K562 (cell line): Measurements from ENCODE around the gene SLC26A11. TPM values are rescaled to one million over a fixed set of nuclear protein-coding genes. Genes with fewer than 3 reads are reported as not detected.

ENCODE experiments used
- CBFB ChIP-seq: sonication (generic); formaldehyde crosslinking; IDR thresholded peaks from 2 replicates; pipeline ENCODE4 v1.4.0; 2020; ENCODE audit warnings: mild to moderate bottlenecking, missing genetic modification reagents
- ELF4 ChIP-seq: fragments of 450-650 bp; formaldehyde crosslinking; IDR thresholded peaks from 2 replicates; pipeline ENCODE4 v1.4.0; 2022; ENCODE audit warnings: missing genetic modification characterization
- HNRNPL ChIP-seq: fragments of 200-400 bp; formaldehyde crosslinking; IDR thresholded peaks from 2 replicates; pipeline ENCODE4 v1.6.1; 2017; ENCODE audit warnings: low read depth, mild to moderate bottlenecking, low read length
- KDM5B ChIP-seq: fragments of 200-600 bp; sonication (generic); IDR thresholded peaks from 2 replicates; pipeline ENCODE4 v1.6.1; 2012; ENCODE audit warnings: low read depth, mild to moderate bottlenecking, moderate library complexity, low read length, control low read depth, inconsistent platforms; ENCODE audit not compliant: insufficient replicate concordance
- MEF2A ChIP-seq: IDR thresholded peaks from 2 replicates; pipeline ENCODE4 v1.6.1; 2011; ENCODE audit warnings: low read depth, mild to moderate bottlenecking, low read length, moderate library complexity; ENCODE audit not compliant: control insufficient read depth
- MTA2 ChIP-seq: fragments of 450-650 bp; IDR thresholded peaks from 2 replicates; pipeline ENCODE4 v1.6.1; 2016; ENCODE audit warnings: low read depth
- SREBF1 ChIP-seq: fragments of 150-350 bp; IDR thresholded peaks from 2 replicates; pipeline ENCODE4 v1.6.1; 2014; ENCODE audit warnings: antibody characterized with exemption, low read depth, low read length, borderline replicate concordance
- TCF3 ChIP-seq: sonication (generic); formaldehyde crosslinking; IDR thresholded peaks from 2 replicates; pipeline ENCODE4 v1.4.0; 2020; ENCODE audit warnings: mild to moderate bottlenecking, missing genetic modification reagents
- ZKSCAN3 ChIP-seq: fragments of 250-450 bp; sonication (Bioruptor Pico); IDR thresholded peaks from 2 replicates; pipeline ENCODE4 v1.4.0; 2020
- polyA plus RNA-seq, 8 experiments: library from polyadenylated mRNA; depleted of rRNA in 4 of 8; stranded (reverse) in 5 of 8; unstranded in 3 of 8; fragments of >200 nt; fragmentation: Nextera tagmentation in 2 of 8; fragmentation: Illumina TruSeq in 1 of 8; extraction: Ambion mirVana in 2 of 8; extraction: Trizol in 1 of 8; gene quantifications; 2 replicates each; pipeline versions ENCODE4 v1.2.1 to v1.2.3, GENCODE V29; 2011 to 2014; ENCODE audit warnings: inconsistent platforms in 1 of 8, missing spikeins in 1 of 8
- total RNA-seq, 7 experiments: library from RNA; depleted of rRNA in 6 of 7; stranded (reverse); fragments of >200 nt in 6 of 7; fragmentation: Illumina TruSeq in 2 of 7; extraction: Trizol in 2 of 7; gene quantifications; 2 replicates each; pipeline versions ENCODE4 v1.2.1 to v1.2.3, GENCODE V29; 2011 to 2021; ENCODE audit warnings: low replicate concordance in 1 of 7
- TF ChIP-seq, protein P1 (sequence below), 2 experiments: fragments of 450-650 bp in 1 of 2; IDR thresholded peaks; 2 replicates each; pipeline ENCODE4 v1.6.1; 2011 to 2017; ENCODE audit warnings: low read depth in 2 of 2, antibody characterized with exemption in 1 of 2, borderline replicate concordance in 1 of 2, low read length in 1 of 2, mild to moderate bottlenecking in 1 of 2, mixed read lengths in 1 of 2; ENCODE audit not compliant: control insufficient read depth in 1 of 2
- TF ChIP-seq, protein P2 (sequence below): sonication (generic); formaldehyde crosslinking; IDR thresholded peaks from 2 replicates; pipeline ENCODE4 v1.8.0; 2023; ENCODE audit warnings: mild to moderate bottlenecking, missing genetic modification reagents
- TF ChIP-seq, protein P3 (sequence below): sonication (generic); formaldehyde crosslinking; IDR thresholded peaks from 2 replicates; pipeline ENCODE4 v1.8.1; 2022; ENCODE audit warnings: missing genetic modification reagents
- TF ChIP-seq, protein P4 (sequence below): sonication (generic); formaldehyde crosslinking; IDR thresholded peaks from 2 replicates; pipeline ENCODE4 v1.8.1; 2023; ENCODE audit warnings: mild to moderate bottlenecking, missing genetic modification reagents
- TF ChIP-seq, protein P5 (sequence below): fragments of 450-650 bp; IDR thresholded peaks from 2 replicates; pipeline ENCODE4 v1.6.1; 2016; ENCODE audit warnings: missing biosample characterization, missing genetic modification characterization

The SLC26A11 gene
- total and polyA plus RNA-seq, 9 of the 15 experiments (the other 6 are each of a cell fraction or from before 2014, with no cell fraction given): 0.06 to 3.1 (median 1.2) TPM; not detected in 1

DNA sequence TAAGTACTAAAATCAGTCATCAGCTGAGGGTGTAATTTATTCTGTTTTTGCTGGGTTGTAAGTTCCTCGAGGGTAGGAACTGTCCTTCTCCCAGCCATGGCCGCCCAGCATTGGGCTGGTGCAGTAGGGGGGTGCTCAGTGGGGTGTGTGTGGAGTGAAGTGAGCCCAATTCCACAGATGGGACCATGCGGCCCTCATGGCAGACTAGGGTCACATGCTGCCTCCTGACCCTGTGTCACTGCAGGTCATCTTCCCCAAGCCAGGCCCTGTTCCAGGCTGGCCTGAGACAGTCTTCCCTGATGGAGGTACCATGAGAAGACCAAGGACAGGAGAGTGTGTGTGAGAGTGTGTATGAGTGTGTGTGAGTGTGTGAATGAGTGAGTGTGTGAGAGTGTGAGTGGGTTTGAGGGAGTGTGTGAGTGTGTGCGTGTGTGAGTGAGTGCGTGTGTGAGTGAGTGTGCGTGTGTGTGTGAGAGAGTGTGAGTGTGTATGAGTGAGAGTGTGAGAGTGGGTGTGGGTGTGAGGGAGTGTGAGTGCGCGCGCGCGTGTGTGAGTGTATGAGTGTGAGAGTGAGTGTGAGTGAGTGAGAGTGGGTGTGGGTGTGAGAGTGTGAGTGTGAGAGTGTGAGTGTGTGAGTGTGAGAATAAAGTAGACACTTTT is 3.7 kb downstream of the SLC26A11 start (continued):
- TF ChIP-seq, protein P1, sequence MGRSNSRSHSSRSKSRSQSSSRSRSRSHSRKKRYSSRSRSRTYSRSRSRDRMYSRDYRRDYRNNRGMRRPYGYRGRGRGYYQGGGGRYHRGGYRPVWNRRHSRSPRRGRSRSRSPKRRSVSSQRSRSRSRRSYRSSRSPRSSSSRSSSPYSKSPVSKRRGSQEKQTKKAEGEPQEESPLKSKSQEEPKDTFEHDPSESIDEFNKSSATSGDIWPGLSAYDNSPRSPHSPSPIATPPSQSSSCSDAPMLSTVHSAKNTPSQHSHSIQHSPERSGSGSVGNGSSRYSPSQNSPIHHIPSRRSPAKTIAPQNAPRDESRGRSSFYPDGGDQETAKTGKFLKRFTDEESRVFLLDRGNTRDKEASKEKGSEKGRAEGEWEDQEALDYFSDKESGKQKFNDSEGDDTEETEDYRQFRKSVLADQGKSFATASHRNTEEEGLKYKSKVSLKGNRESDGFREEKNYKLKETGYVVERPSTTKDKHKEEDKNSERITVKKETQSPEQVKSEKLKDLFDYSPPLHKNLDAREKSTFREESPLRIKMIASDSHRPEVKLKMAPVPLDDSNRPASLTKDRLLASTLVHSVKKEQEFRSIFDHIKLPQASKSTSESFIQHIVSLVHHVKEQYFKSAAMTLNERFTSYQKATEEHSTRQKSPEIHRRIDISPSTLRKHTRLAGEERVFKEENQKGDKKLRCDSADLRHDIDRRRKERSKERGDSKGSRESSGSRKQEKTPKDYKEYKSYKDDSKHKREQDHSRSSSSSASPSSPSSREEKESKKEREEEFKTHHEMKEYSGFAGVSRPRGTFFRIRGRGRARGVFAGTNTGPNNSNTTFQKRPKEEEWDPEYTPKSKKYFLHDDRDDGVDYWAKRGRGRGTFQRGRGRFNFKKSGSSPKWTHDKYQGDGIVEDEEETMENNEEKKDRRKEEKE (IDR thresholded peaks at IDR 0.05; ENCODE audit: borderline replicate concordance in 1 of 2, control insufficient read depth in 1 of 2, low read depth in 2 of 2, low read length in 1 of 2): no peak
- TF ChIP-seq, protein P2, sequence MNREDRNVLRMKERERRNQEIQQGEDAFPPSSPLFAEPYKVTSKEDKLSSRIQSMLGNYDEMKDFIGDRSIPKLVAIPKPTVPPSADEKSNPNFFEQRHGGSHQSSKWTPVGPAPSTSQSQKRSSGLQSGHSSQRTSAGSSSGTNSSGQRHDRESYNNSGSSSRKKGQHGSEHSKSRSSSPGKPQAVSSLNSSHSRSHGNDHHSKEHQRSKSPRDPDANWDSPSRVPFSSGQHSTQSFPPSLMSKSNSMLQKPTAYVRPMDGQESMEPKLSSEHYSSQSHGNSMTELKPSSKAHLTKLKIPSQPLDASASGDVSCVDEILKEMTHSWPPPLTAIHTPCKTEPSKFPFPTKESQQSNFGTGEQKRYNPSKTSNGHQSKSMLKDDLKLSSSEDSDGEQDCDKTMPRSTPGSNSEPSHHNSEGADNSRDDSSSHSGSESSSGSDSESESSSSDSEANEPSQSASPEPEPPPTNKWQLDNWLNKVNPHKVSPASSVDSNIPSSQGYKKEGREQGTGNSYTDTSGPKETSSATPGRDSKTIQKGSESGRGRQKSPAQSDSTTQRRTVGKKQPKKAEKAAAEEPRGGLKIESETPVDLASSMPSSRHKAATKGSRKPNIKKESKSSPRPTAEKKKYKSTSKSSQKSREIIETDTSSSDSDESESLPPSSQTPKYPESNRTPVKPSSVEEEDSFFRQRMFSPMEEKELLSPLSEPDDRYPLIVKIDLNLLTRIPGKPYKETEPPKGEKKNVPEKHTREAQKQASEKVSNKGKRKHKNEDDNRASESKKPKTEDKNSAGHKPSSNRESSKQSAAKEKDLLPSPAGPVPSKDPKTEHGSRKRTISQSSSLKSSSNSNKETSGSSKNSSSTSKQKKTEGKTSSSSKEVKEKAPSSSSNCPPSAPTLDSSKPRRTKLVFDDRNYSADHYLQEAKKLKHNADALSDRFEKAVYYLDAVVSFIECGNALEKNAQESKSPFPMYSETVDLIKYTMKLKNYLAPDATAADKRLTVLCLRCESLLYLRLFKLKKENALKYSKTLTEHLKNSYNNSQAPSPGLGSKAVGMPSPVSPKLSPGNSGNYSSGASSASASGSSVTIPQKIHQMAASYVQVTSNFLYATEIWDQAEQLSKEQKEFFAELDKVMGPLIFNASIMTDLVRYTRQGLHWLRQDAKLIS (CRISPR knock-in tag): no peak
- TF ChIP-seq, protein P3, sequence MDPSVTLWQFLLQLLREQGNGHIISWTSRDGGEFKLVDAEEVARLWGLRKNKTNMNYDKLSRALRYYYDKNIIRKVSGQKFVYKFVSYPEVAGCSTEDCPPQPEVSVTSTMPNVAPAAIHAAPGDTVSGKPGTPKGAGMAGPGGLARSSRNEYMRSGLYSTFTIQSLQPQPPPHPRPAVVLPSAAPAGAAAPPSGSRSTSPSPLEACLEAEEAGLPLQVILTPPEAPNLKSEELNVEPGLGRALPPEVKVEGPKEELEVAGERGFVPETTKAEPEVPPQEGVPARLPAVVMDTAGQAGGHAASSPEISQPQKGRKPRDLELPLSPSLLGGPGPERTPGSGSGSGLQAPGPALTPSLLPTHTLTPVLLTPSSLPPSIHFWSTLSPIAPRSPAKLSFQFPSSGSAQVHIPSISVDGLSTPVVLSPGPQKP (CRISPR knock-in tag): no peak
- no peak for TF ChIP-seq CBFB
- no peak for TF ChIP-seq HNRNPL
- no peak for TF ChIP-seq MEF2A
- TF ChIP-seq ELF4 (CRISPR knock-in tag): peak; percentile 70; the same call in 1 of the 2 replicates
- 0 out of 2 replicates have a peak, but pooled peaks have one; percentile 14 for TF ChIP-seq MTA2
- TF ChIP-seq TCF3: no peak
- no peak for TF ChIP-seq KDM5B
- TF ChIP-seq, protein P4, sequence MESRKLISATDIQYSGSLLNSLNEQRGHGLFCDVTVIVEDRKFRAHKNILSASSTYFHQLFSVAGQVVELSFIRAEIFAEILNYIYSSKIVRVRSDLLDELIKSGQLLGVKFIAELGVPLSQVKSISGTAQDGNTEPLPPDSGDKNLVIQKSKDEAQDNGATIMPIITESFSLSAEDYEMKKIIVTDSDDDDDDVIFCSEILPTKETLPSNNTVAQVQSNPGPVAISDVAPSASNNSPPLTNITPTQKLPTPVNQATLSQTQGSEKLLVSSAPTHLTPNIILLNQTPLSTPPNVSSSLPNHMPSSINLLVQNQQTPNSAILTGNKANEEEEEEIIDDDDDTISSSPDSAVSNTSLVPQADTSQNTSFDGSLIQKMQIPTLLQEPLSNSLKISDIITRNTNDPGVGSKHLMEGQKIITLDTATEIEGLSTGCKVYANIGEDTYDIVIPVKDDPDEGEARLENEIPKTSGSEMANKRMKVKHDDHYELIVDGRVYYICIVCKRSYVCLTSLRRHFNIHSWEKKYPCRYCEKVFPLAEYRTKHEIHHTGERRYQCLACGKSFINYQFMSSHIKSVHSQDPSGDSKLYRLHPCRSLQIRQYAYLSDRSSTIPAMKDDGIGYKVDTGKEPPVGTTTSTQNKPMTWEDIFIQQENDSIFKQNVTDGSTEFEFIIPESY (CRISPR knock-in tag): no peak
- TF ChIP-seq ZKSCAN3 (CRISPR knock-in tag): no peak
- TF ChIP-seq, protein P5, sequence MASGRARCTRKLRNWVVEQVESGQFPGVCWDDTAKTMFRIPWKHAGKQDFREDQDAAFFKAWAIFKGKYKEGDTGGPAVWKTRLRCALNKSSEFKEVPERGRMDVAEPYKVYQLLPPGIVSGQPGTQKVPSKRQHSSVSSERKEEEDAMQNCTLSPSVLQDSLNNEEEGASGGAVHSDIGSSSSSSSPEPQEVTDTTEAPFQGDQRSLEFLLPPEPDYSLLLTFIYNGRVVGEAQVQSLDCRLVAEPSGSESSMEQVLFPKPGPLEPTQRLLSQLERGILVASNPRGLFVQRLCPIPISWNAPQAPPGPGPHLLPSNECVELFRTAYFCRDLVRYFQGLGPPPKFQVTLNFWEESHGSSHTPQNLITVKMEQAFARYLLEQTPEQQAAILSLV (tag): 0 out of 2 replicates have a peak, but pooled peaks have one; percentile 44
- TF ChIP-seq SREBF1: no peak
